ENCODE results near the gene WDR90. TPM values are rescaled to one million over a fixed set of nuclear protein-coding genes. Genes with fewer than 3 reads are reported as not detected.

Gene WDR90
- total and polyA plus RNA-seq, 2 experiments from 2014 or later: 25.9 to 42.2 TPM

DNA sequence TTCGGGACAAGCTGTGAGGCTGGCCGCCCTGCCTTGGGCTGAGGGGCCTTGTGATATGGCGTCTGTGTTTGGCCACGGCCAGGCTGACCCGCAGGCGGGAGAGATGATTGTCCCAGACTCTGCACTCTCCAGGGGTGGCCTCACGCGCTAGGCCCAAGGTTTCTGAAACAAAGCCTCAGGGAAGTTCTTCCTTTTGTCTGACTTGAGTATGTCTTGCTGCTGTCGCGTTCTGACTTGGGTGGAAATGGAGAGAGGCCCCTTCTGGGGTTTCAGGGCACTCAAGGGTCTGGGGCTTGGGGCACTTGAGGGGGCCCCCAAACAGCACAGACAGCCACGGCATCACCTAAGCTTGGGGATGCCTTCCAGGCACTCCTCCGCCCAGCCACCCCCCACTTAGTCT is 61.9 kb downstream of the WDR90 start (continued):
- TF ChIP-seq, protein P1, sequence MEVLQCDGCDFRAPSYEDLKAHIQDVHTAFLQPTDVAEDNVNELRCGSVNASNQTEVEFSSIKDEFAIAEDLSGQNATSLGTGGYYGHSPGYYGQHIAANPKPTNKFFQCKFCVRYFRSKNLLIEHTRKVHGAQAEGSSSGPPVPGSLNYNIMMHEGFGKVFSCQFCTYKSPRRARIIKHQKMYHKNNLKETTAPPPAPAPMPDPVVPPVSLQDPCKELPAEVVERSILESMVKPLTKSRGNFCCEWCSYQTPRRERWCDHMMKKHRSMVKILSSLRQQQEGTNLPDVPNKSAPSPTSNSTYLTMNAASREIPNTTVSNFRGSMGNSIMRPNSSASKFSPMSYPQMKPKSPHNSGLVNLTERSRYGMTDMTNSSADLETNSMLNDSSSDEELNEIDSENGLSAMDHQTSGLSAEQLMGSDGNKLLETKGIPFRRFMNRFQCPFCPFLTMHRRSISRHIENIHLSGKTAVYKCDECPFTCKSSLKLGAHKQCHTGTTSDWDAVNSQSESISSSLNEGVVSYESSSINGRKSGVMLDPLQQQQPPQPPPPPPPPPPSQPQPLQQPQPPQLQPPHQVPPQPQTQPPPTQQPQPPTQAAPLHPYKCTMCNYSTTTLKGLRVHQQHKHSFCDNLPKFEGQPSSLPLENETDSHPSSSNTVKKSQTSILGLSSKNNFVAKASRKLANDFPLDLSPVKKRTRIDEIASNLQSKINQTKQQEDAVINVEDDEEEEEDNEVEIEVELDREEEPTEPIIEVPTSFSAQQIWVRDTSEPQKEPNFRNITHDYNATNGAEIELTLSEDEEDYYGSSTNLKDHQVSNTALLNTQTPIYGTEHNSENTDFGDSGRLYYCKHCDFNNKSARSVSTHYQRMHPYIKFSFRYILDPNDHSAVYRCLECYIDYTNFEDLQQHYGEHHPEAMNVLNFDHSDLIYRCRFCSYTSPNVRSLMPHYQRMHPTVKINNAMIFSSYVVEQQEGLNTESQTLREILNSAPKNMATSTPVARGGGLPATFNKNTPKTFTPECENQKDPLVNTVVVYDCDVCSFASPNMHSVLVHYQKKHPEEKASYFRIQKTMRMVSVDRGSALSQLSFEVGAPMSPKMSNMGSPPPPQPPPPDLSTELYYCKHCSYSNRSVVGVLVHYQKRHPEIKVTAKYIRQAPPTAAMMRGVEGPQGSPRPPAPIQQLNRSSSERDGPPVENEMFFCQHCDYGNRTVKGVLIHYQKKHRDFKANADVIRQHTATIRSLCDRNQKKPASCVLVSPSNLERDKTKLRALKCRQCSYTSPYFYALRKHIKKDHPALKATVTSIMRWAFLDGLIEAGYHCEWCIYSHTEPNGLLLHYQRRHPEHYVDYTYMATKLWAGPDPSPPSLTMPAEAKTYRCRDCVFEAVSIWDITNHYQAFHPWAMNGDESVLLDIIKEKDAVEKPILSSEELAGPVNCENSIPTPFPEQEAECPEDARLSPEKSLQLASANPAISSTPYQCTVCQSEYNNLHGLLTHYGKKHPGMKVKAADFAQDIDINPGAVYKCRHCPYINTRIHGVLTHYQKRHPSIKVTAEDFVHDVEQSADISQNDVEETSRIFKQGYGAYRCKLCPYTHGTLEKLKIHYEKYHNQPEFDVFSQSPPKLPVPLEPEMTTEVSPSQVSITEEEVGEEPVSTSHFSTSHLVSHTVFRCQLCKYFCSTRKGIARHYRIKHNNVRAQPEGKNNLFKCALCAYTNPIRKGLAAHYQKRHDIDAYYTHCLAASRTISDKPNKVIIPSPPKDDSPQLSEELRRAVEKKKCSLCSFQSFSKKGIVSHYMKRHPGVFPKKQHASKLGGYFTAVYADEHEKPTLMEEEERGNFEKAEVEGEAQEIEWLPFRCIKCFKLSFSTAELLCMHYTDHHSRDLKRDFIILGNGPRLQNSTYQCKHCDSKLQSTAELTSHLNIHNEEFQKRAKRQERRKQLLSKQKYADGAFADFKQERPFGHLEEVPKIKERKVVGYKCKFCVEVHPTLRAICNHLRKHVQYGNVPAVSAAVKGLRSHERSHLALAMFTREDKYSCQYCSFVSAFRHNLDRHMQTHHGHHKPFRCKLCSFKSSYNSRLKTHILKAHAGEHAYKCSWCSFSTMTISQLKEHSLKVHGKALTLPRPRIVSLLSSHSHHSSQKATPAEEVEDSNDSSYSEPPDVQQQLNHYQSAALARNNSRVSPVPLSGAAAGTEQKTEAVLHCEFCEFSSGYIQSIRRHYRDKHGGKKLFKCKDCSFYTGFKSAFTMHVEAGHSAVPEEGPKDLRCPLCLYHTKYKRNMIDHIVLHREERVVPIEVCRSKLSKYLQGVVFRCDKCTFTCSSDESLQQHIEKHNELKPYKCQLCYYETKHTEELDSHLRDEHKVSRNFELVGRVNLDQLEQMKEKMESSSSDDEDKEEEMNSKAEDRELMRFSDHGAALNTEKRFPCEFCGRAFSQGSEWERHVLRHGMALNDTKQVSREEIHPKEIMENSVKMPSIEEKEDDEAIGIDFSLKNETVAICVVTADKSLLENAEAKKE (CRISPR knock-in tag; IDR thresholded peaks at IDR 0.05): no peak
- TF ChIP-seq NANOG (IDR thresholded peaks at IDR 0.05; ENCODE audit: borderline replicate concordance) (no peak), EZH2 (IDR thresholded peaks at IDR 0.05; ENCODE audit: low read depth, unreplicated experiment) (no peak), ZNF331 (CRISPR knock-in tag; IDR thresholded peaks at IDR 0.05; ENCODE audit: low read depth) (no peak), JUNB (IDR thresholded peaks at IDR 0.05; ENCODE audit: unreplicated experiment) (no peak), ZNF114 (CRISPR knock-in tag; IDR thresholded peaks at IDR 0.05) (no peak)
- TF ChIP-seq, protein P2, sequence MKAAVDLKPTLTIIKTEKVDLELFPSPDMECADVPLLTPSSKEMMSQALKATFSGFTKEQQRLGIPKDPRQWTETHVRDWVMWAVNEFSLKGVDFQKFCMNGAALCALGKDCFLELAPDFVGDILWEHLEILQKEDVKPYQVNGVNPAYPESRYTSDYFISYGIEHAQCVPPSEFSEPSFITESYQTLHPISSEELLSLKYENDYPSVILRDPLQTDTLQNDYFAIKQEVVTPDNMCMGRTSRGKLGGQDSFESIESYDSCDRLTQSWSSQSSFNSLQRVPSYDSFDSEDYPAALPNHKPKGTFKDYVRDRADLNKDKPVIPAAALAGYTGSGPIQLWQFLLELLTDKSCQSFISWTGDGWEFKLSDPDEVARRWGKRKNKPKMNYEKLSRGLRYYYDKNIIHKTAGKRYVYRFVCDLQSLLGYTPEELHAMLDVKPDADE (IDR thresholded peaks at IDR 0.05): no peak

DNA sequence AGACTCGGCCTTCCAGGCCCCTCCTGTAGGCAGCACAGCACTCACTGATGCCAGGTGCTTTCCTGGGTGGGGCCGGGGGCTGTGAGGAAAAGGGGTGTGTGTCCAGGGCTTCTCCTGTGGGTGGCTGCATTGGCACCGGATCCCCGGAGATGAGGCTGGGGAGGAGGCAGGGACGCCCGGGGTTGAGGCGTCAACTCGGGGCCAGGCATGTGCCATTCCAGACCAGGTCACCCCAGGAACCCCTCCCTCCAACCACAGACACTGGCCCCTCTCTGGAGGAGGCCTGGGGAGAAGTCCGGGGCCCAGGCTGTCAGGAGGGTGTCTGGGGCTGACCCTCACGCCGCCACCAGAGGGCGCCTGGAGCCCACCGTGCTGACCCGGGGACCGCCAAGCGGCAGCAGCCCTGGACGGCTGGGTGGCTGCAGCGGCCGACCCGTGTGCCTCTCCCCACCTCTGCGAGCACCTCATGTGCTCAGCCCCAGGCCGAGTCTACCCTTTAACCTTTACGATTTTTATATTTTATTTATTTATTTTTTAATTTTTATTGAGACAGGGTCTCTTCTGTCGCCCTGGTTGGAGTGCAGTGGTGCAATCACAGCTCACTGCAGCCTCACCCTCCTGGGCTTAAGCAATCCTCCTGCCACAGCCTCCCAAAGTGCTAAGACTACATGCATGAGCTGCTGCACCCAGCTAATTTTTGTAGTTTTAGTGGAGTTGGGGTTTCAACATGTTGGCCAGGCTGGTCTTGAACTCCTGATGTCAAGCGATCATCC is 62.6 kb downstream of the WDR90 start:
- H3K27ac ChIP-seq (ENCODE audit: low read depth): no peak overlapping the region
- no peaks in the 10 kb centered on the region for H3K36me3 Mint-ChIP-seq (ENCODE audit: low read depth)
- no peak overlapping the region for H3K4me3 Mint-ChIP-seq
- H3K9me3 Mint-ChIP-seq: peaks cover 4% of the 10 kb centered on the region; the same call in 1 of the 3 replicates
- no peaks in the 10 kb centered on the region for H3K9me2 ChIP-seq (ENCODE audit: insufficient read depth)
- peaks cover 4% of the 10 kb centered on the region; the same call in 1 of the 2 replicates for H3K4me1 ChIP-seq (ENCODE audit: insufficient read depth)
- H3K27me3 ChIP-seq (ENCODE audit: insufficient read depth): peaks cover 71% of the 10 kb centered on the region
- 0 out of 2 replicates have a peak, but pooled peaks cover 2% of the 10 kb centered on the region for H3F3A ChIP-seq (replicated peaks; ENCODE audit: low read depth)
- ATAC-seq: peak; percentile 64
- TF ChIP-seq, protein P3, sequence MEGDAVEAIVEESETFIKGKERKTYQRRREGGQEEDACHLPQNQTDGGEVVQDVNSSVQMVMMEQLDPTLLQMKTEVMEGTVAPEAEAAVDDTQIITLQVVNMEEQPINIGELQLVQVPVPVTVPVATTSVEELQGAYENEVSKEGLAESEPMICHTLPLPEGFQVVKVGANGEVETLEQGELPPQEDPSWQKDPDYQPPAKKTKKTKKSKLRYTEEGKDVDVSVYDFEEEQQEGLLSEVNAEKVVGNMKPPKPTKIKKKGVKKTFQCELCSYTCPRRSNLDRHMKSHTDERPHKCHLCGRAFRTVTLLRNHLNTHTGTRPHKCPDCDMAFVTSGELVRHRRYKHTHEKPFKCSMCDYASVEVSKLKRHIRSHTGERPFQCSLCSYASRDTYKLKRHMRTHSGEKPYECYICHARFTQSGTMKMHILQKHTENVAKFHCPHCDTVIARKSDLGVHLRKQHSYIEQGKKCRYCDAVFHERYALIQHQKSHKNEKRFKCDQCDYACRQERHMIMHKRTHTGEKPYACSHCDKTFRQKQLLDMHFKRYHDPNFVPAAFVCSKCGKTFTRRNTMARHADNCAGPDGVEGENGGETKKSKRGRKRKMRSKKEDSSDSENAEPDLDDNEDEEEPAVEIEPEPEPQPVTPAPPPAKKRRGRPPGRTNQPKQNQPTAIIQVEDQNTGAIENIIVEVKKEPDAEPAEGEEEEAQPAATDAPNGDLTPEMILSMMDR (conservative IDR thresholded peaks at IDR 0.05; ENCODE audit: low read depth in 2 of 2): peak; percentile 66 to 94
- no peak for TF ChIP-seq ZNF331 (CRISPR knock-in tag; IDR thresholded peaks at IDR 0.05; ENCODE audit: low read depth)
- TF ChIP-seq, protein P4, sequence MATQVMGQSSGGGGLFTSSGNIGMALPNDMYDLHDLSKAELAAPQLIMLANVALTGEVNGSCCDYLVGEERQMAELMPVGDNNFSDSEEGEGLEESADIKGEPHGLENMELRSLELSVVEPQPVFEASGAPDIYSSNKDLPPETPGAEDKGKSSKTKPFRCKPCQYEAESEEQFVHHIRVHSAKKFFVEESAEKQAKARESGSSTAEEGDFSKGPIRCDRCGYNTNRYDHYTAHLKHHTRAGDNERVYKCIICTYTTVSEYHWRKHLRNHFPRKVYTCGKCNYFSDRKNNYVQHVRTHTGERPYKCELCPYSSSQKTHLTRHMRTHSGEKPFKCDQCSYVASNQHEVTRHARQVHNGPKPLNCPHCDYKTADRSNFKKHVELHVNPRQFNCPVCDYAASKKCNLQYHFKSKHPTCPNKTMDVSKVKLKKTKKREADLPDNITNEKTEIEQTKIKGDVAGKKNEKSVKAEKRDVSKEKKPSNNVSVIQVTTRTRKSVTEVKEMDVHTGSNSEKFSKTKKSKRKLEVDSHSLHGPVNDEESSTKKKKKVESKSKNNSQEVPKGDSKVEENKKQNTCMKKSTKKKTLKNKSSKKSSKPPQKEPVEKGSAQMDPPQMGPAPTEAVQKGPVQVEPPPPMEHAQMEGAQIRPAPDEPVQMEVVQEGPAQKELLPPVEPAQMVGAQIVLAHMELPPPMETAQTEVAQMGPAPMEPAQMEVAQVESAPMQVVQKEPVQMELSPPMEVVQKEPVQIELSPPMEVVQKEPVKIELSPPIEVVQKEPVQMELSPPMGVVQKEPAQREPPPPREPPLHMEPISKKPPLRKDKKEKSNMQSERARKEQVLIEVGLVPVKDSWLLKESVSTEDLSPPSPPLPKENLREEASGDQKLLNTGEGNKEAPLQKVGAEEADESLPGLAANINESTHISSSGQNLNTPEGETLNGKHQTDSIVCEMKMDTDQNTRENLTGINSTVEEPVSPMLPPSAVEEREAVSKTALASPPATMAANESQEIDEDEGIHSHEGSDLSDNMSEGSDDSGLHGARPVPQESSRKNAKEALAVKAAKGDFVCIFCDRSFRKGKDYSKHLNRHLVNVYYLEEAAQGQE (IDR thresholded peaks at IDR 0.05; ENCODE audit: unreplicated experiment): no peak
- H3K27ac Mint-ChIP-seq: no peak overlapping the region
- H4K20me1 ChIP-seq (replicated peaks; ENCODE audit: insufficient read depth): no peaks in the 10 kb centered on the region
- H2AFZ ChIP-seq: no peak overlapping the region
- H3K27me3 Mint-ChIP-seq (ENCODE audit: insufficient read depth, low read depth, poor library complexity): peaks cover 58% of the 10 kb centered on the region
- peaks cover 4% of the 10 kb centered on the region; the same call in 2 of the 3 replicates for H3K4me1 Mint-ChIP-seq
- peak; percentile 87 for DNase-seq (ENCODE audit: low spot score)
- no peaks in the 10 kb centered on the region for H3K79me2 ChIP-seq (replicated peaks; ENCODE audit: insufficient read depth)
- no peak overlapping the region for H3K4me2 ChIP-seq
- no peak overlapping the region for H3K4me3 ChIP-seq
- H3K36me3 ChIP-seq (ENCODE audit: insufficient read depth): no peaks in the 10 kb centered on the region
